H1 (cell line): ENCODE measurements around the gene FAM53A. TPM values are rescaled to one million over a fixed set of nuclear protein-coding genes. Genes with fewer than 3 reads are reported as not detected.

Experiments
- CTCF ChIA-PET: fragments of 300-600 bp; sonication (Branson Sonifier 250); formaldehyde crosslinking; loops from one replicate; lab custom pipeline; 2021; ENCODE audit not compliant: partially characterized antibody; lab: Charles Lee
- POLR2A ChIA-PET: fragments of 300-600 bp; sonication (Branson Sonifier 250); formaldehyde crosslinking; loops from one replicate; lab custom pipeline; 2021; ENCODE audit warnings: inconsistent platforms; ENCODE audit not compliant: partially characterized antibody; lab: Charles Lee
- DNase-seq, 2 experiments: peaks; one replicate each; pipeline versions ENCODE4 v3.0.0 to v3.0.0-alpha.2; 2010 to 2022; ENCODE audit warnings: low spot score in 2 of 2, low read depth in 1 of 2, mixed read lengths in 1 of 2
- FAIRE-seq: peaks from 2 replicates; lab custom pipeline; 2011; peaks lifted over from hg19 to GRCh38; lab: Jason Lieb, UNC
- H2AFZ ChIP-seq: 2 replicates; pipeline ENCODE4 v1.8.1; 2012; ENCODE audit warnings: low read length, inconsistent platforms
- H2AK5ac ChIP-seq: 2 replicates; pipeline ENCODE4 v1.6.1; 2013; ENCODE audit warnings: low read depth, low read length
- H2BK120ac ChIP-seq: replicated peaks from 2 replicates; pipeline ENCODE3; 2013; ENCODE audit warnings: low read depth, low read length, inconsistent platforms
- H2BK12ac ChIP-seq: 2 replicates; pipeline ENCODE4 v1.6.1; 2013; ENCODE audit warnings: low read depth, low read length
- H2BK15ac ChIP-seq: 2 replicates; pipeline ENCODE4 v1.6.1; 2013; ENCODE audit warnings: low read length
- H2BK20ac ChIP-seq: 2 replicates; pipeline ENCODE4 v1.6.1; 2013; ENCODE audit warnings: low read length
- H2BK5ac ChIP-seq: 2 replicates; pipeline ENCODE4 v1.6.1; 2013; ENCODE audit warnings: low read depth, low read length
- H3K14ac ChIP-seq: 2 replicates; pipeline ENCODE4 v1.6.1; 2013; ENCODE audit warnings: inconsistent platforms; ENCODE audit not compliant: insufficient read length
- H3K18ac ChIP-seq: 2 replicates; pipeline ENCODE4 v1.6.1; 2013; ENCODE audit warnings: low read length; ENCODE audit errors: extremely low read depth
- H3K23ac ChIP-seq: 2 replicates; pipeline ENCODE4 v1.6.1; 2013; ENCODE audit warnings: inconsistent platforms; ENCODE audit not compliant: insufficient read length
- H3K23me2 ChIP-seq: 2 replicates; pipeline ENCODE4 v1.6.1; 2013; ENCODE audit warnings: low read depth, low read length
- H3K27ac ChIP-seq: 2 replicates; pipeline ENCODE4 v1.6.1; 2011; ENCODE audit warnings: low read depth, low read length, inconsistent platforms
- H3K27me3 ChIP-seq, 4 experiments: replicated peaks in 1 of 4; 1 replicate in 1 of 4; 2 replicates in 3 of 4; pipeline versions ENCODE4 v1.6.1 to v1.8.1; 2011 to 2013; ENCODE audit warnings: low read length in 3 of 4, mild to moderate bottlenecking in 3 of 4, inconsistent platforms in 2 of 4, mixed read lengths in 2 of 4, moderate library complexity in 1 of 4; ENCODE audit not compliant: control insufficient read depth in 3 of 4, insufficient read depth in 3 of 4; ENCODE audit errors: extremely low read depth in 1 of 4
- H3K36me3 ChIP-seq, 4 experiments: 2 replicates each; pipeline versions ENCODE4 v1.6.1 to v1.8.1; 2011 to 2013; ENCODE audit warnings: mild to moderate bottlenecking in 4 of 4, low read length in 3 of 4, moderate library complexity in 2 of 4, control low read depth in 1 of 4, inconsistent platforms in 1 of 4; ENCODE audit not compliant: insufficient read depth in 4 of 4, control insufficient read depth in 2 of 4
- H3K4ac ChIP-seq: replicated peaks from 2 replicates; pipeline ENCODE3; 2013; ENCODE audit warnings: low read length, low read depth, mixed read lengths, inconsistent platforms; ENCODE audit not compliant: insufficient read length
- H3K4me1 ChIP-seq, 4 experiments: replicated peaks in 1 of 4; 1 replicate in 1 of 4; 2 replicates in 3 of 4; pipeline versions ENCODE4 v1.6.1 to v1.8.1; 2011 to 2013; ENCODE audit warnings: low read length in 3 of 4, inconsistent platforms in 2 of 4, mixed read lengths in 1 of 4; ENCODE audit not compliant: insufficient read depth in 4 of 4, control insufficient read depth in 3 of 4
- H3K4me2 ChIP-seq, 2 experiments: 2 replicates each; pipeline versions ENCODE4 v1.6.1 to v1.8.1; 2011 to 2013; ENCODE audit warnings: low read depth in 2 of 2, low read length in 2 of 2, control low read depth in 1 of 2, inconsistent platforms in 1 of 2, mild to moderate bottlenecking in 1 of 2; ENCODE audit not compliant: insufficient read depth in 1 of 2
- H3K4me3 ChIP-seq, 4 experiments: fragments of 200-600, 300-600 bp in 1 of 4; sonication (generic), shearing (Covaris generic), sonication (Bioruptor Twin) in 1 of 4; 2 replicates each; pipeline versions ENCODE4 v1.5.1 to v1.8.1; 2011 to 2016; ENCODE audit warnings: low read length in 4 of 4, low read depth in 3 of 4, control low read depth in 2 of 4, inconsistent platforms in 2 of 4, mild to moderate bottlenecking in 2 of 4, mixed read lengths in 1 of 4, moderate library complexity in 1 of 4; ENCODE audit not compliant: insufficient read depth in 2 of 4; ENCODE audit errors: extremely low read depth in 1 of 4
- H3K56ac ChIP-seq: replicated peaks from 2 replicates; pipeline ENCODE3; 2013; ENCODE audit warnings: low read depth, mild to moderate bottlenecking, mixed read lengths, low read length, inconsistent platforms; ENCODE audit not compliant: insufficient read length
- H3K79me1 ChIP-seq: 2 replicates; pipeline ENCODE4 v1.6.1; 2013; ENCODE audit warnings: low read depth, low read length, control low read depth
- H3K79me2 ChIP-seq, 2 experiments: 2 replicates each; pipeline versions ENCODE4 v1.6.1 to v1.8.1; 2012 to 2013; ENCODE audit warnings: low read length in 2 of 2, mild to moderate bottlenecking in 2 of 2, inconsistent platforms in 1 of 2; ENCODE audit not compliant: insufficient read depth in 2 of 2, control insufficient read depth in 1 of 2
- H3K9ac ChIP-seq, 4 experiments: replicated peaks in 1 of 4; 1 replicate in 1 of 4; 2 replicates in 3 of 4; pipeline versions ENCODE4 v1.6.1 to v1.8.1; 2011 to 2013; ENCODE audit warnings: low read depth in 3 of 4, low read length in 3 of 4, control low read depth in 2 of 4, mild to moderate bottlenecking in 2 of 4, moderate library complexity in 2 of 4, inconsistent platforms in 1 of 4; ENCODE audit errors: extremely low read depth in 1 of 4
- H3K9me3 ChIP-seq, 2 experiments: 2 replicates each; pipeline versions ENCODE4 v1.6.1 to v1.8.1; 2012 to 2013; ENCODE audit warnings: mild to moderate bottlenecking in 2 of 2, moderate library complexity in 2 of 2, control low read depth in 1 of 2, inconsistent platforms in 1 of 2, low read depth in 1 of 2, low read length in 1 of 2, mixed read lengths in 1 of 2; ENCODE audit not compliant: insufficient read depth in 2 of 2
- H4K20me1 ChIP-seq, 2 experiments: replicated peaks in 1 of 2; 2 replicates each; pipeline versions ENCODE3 to v1.8.1; 2011 to 2013; ENCODE audit warnings: inconsistent platforms in 2 of 2, low read length in 2 of 2, mild to moderate bottlenecking in 1 of 2; ENCODE audit not compliant: insufficient read depth in 2 of 2, control insufficient read depth in 1 of 2
- H4K5ac ChIP-seq: 2 replicates; pipeline ENCODE4 v1.6.1; 2013; ENCODE audit warnings: low read length, low read depth, mixed read lengths, inconsistent platforms; ENCODE audit not compliant: insufficient read length
- H4K8ac ChIP-seq: 2 replicates; pipeline ENCODE4 v1.8.0; 2013; ENCODE audit warnings: mild to moderate bottlenecking, moderate library complexity, low read length, inconsistent platforms; ENCODE audit not compliant: insufficient read depth; ENCODE audit errors: extremely low read depth
- H4K91ac ChIP-seq: replicated peaks from 2 replicates; pipeline ENCODE3; 2013; ENCODE audit warnings: low read length, mixed read lengths, inconsistent platforms; ENCODE audit not compliant: insufficient read length
- CREB1 ChIP-seq: IDR thresholded peaks from 2 replicates; pipeline ENCODE4 v1.6.1; 2012; ENCODE audit warnings: inconsistent platforms
- JUN ChIP-seq: IDR thresholded peaks from 2 replicates; pipeline ENCODE4 v1.6.1; 2011; ENCODE audit warnings: low read depth, mild to moderate bottlenecking, improper control_type of control experiment, low read length
- JUND ChIP-seq: IDR thresholded peaks from 2 replicates; pipeline ENCODE4 v1.6.1; 2011; ENCODE audit warnings: mild to moderate bottlenecking, improper control_type of control experiment, low read length
- RFX5 ChIP-seq: IDR thresholded peaks from 2 replicates; pipeline ENCODE4 v1.6.1; 2011; ENCODE audit warnings: low read depth, low read length, improper control_type of control experiment, borderline replicate concordance
- SP2 ChIP-seq: IDR thresholded peaks from 2 replicates; pipeline ENCODE4 v1.6.1; 2012; ENCODE audit warnings: mild to moderate bottlenecking, low read length, inconsistent platforms
- SP4 ChIP-seq: IDR thresholded peaks from 2 replicates; pipeline ENCODE4 v1.6.1; 2012; ENCODE audit warnings: low read length, inconsistent platforms
- WGBS, 2 experiments: shearing (Covaris generic) in 1 of 2; methylation state at CpG; one replicate each; pipeline versions ENCODE4 v1.1.6 to v1.1.7; 2013 to 2015; ENCODE audit warnings: low lambda C conversion rate in 2 of 2, mixed read lengths in 2 of 2, inconsistent platforms in 1 of 2, low coverage in 1 of 2, missing lambda C conversion rate in 1 of 2; ENCODE audit not compliant: insufficient replicate concordance in 2 of 2, insufficient coverage in 1 of 2, insufficient read length in 1 of 2; ENCODE audit errors: extremely low coverage in 1 of 2, missing lambda C conversion rate in 1 of 2; 5-methylcytosine and 5-hydroxymethylcytosine counted together
- polyA plus RNA-seq, 7 experiments: library from polyadenylated mRNA; depleted of rRNA in 3 of 7; stranded (reverse) in 5 of 7; unstranded in 2 of 7; fragments of >200 nt in 5 of 7; fragments of 200-250 nt in 2 of 7; gene quantifications; 1 replicate in 5 of 7; 2 replicates in 1 of 7; 4 replicates in 1 of 7; pipeline versions ENCODE4 v1.2.1 to v1.2.3, GENCODE V29; 2011 to 2013; ENCODE audit warnings: missing spikeins in 2 of 7, mixed read lengths in 2 of 7
- total RNA-seq: library from RNA; stranded (reverse); fragmentation: NEBNext Ultra II Directional; extraction: Animal tissue kit (Norgen Biotek cat#: 25700); gene quantifications from 2 replicates; pipeline ENCODE4 v1.2.1, GENCODE V29; 2021

FAM53A gene
- total and polyA plus RNA-seq, 2 of the 8 experiments (the other 6 are each of a cell fraction or from before 2014, with no cell fraction given): 1.9 to 2.0 TPM

DNA sequence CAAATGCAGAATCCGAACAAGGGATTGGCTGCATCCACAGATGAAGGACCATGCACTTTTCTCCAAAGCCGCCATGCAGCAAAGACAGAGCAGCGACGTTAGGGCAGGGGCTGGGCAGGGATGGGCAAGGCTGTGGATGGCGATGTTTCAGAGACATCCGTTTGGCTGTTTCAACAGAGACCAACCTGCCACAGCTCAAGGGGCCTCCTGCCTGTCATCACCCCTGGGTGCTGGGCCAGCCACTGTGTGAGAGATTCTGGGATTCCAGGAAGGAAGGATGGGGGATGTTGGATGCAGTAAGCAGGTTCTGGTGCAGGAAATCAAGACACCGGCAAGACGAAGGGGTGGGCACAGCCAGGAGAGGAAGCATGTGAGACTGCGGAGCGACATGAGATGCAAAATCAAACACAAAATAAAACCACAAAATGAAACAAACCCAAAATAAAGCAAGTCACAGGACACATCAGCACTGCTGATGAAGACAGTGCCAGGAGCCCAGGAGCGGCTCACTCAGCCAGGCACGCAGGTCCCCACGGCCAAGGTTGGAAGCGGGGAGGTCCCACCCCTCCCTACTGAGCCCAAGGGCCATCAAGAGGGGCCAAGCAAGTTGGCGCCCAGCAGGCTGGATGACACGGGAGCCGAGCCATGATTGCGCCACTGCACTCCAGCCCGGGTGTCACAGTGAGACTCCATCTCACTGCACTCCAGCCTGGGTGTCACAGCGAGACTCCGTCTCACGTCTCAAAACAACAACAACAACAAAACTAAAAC, 68.1 kb downstream of the FAM53A start:
- no peak for FAIRE-seq
- Histone ChIP-seq H3K79me1 (no peaks in the 10 kb centered on the region), H3K27me3 (no peaks in the 10 kb centered on the region), H2BK20ac (no peak overlapping the region), H3K14ac (no peak overlapping the region), H3K18ac (no peak overlapping the region), H2BK12ac (no peak overlapping the region), H3K79me2 (no peaks in the 10 kb centered on the region), H2BK15ac (no peak overlapping the region; the same call in 1 of the 2 replicates), H3K4ac (no peak overlapping the region), H3K23me2 (no peaks in the 10 kb centered on the region; the same call in 1 of the 2 replicates), H4K20me1 (peaks cover 0 to 3% of the 10 kb centered on the region in 2 experiments), H2BK5ac (no peak overlapping the region), H3K4me2 (no peak overlapping the region), H3K4me3 (no peak overlapping the region), H3K4me1 (no peaks in the 10 kb centered on the region), H3K23ac (no peak overlapping the region), H2BK120ac (no peak overlapping the region), H4K8ac (no peak overlapping the region), H4K91ac (no peak overlapping the region), H4K5ac (no peak overlapping the region), H2AK5ac (no peak overlapping the region), H3K56ac (no peak overlapping the region), H2AFZ (no peak overlapping the region), H3K9ac (no peak overlapping the region), H3K36me3 (no peaks in the 10 kb centered on the region), H3K27ac (no peak overlapping the region), H3K9me3 (no peaks in the 10 kb centered on the region; a peak in 1 of 4 replicates)
- no peak for TF ChIP-seq JUND
- no peak for TF ChIP-seq CREB1
- TF ChIP-seq RFX5: no peak
- TF ChIP-seq SP2: no peak
- no peak for TF ChIP-seq SP4
- no peak for TF ChIP-seq JUN
- ChIA-PET CTCF (interaction anchor here (0.7 to 2.1 kb wide), 4 partner anchors 10 to 74 kb away, joined by 3 to 9 read pairs (median 6); no protein-coding TSS in a partner anchor), POLR2A (interaction anchor here (0.7 kb wide), 1 partner anchor 269 kb away, joined by 3 read pairs; no protein-coding TSS in a partner anchor)
- WGBS, 2 experiments: 96% methylated on average over 22 of the region's 22 CpGs; no CpG with 5 or more reads in 1 of the 2 experiments
- DNase-seq: no peak
